ENCODE results near the gene OR4K5.

DNA sequence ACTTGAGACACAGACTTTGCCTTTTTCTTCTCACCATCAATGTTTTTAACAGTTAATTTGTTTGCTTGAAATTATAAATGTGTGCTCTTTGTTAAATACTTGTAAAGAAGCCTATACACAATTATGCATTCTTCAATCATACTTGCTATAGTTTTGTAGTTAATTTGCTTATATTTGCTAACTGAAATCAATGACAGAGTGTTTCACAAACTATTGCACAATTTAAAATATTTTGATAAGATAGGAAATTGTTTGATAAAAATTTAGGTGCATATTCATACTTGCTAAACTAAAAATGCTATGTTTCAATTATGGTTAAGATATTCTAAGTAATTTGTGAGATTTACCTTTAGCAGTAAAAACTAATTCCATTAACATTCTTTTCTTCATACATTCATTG, 13.7 kb upstream of the OR4K5 start:
- no peak for TF ChIP-seq SPI1 (IDR thresholded peaks at IDR 0.05; ENCODE audit: low read depth, low read length)
- TF ChIP-seq POLR2A (IDR thresholded peaks at IDR 0.05; ENCODE audit: low read depth, low read length): no peak
- TF ChIP-seq TAF1 (IDR thresholded peaks at IDR 0.05; ENCODE audit: low read depth, low read length): no peak
- no peak for TF ChIP-seq POLR2AphosphoS5 (IDR thresholded peaks at IDR 0.05; ENCODE audit: low read depth, low read length)
- no peak for TF ChIP-seq PAX5 (IDR thresholded peaks at IDR 0.05; ENCODE audit: insufficient read depth, low read length, severe bottlenecking)

All from GM12891 (cell line).